Measurements from ENCODE around the gene TBL3. TPM values are rescaled to one million over a fixed set of nuclear protein-coding genes. Genes with fewer than 3 reads are reported as not detected.

The TBL3 gene
- total RNA-seq, 4 donors from 2014 or later, result 4.1 to 46.6 (median 27.4) TPM

GRCh38 chr16:2024032-2024420, 52.2 kb downstream of the TBL3 start:
- Histone ChIP-seq H3K36me3 (no peaks in the 10 kb centered on the region), H3K9me3 (no peaks in the 10 kb centered on the region), H3K4me3 (no peak overlapping the region), H3K27ac (peak overlapping the region; percentile 58 to 67), H3K27me3 (peaks cover 0 to 9% of the 10 kb centered on the region in 2 donors), H3K4me1 (peaks cover 0 to 18% of the 10 kb centered on the region in 2 donors)
- TF ChIP-seq CTCF (IDR thresholded peaks at IDR 0.05) (no peak), POLR2A (IDR thresholded peaks at IDR 0.05) (no peak)
- no peak for DNase-seq
- intact Hi-C loops (cut with DNase I; ENCODE audit: low total_unique reads), result loop anchor here (5.0 kb wide), 1 partner anchor 118 kb away; no protein-coding TSS in a partner anchor

GRCh38 chr16:2025251-2025650, 53.4 kb downstream of the TBL3 start:
- H3K9me3 ChIP-seq, result no peaks in the 10 kb centered on the region
- no peak overlapping the region for H3K4me3 ChIP-seq
- peaks cover 0 to 5% of the 10 kb centered on the region in 2 donors for H3K27me3 ChIP-seq
- no peak for DNase-seq
- intact Hi-C loops (cut with DNase I; ENCODE audit: low total_unique reads), result no loop called here
- peaks cover 0 to 11% of the 10 kb centered on the region in 2 donors for H3K4me1 ChIP-seq
- no peaks in the 10 kb centered on the region for H3K36me3 ChIP-seq
- no peak for TF ChIP-seq POLR2A (IDR thresholded peaks at IDR 0.05)
- TF ChIP-seq CTCF (IDR thresholded peaks at IDR 0.05), result no peak
- H3K27ac ChIP-seq, result no peak overlapping the region

- H3K4me3 ChIP-seq, result peak overlapping the region; percentile 20 to 25
- H3K27ac ChIP-seq, result peak overlapping the region; percentile 62 to 79
- no peaks in the 10 kb centered on the region for H3K27me3 ChIP-seq
- intact Hi-C loops (cut with DNase I; ENCODE audit: low total_unique reads), result no loop called here
- peaks cover 0 to 6% of the 10 kb centered on the region in 2 donors for H3K4me1 ChIP-seq
- H3K36me3 ChIP-seq, result no peaks in the 10 kb centered on the region
- no peaks in the 10 kb centered on the region for H3K9me3 ChIP-seq
- TF ChIP-seq POLR2A (IDR thresholded peaks at IDR 0.05), result no peak
- TF ChIP-seq CTCF (IDR thresholded peaks at IDR 0.05), result no peak
- no peak for DNase-seq
Observed at GRCh38 chr16:2025878-2026460, 54.1 kb downstream of the TBL3 start.

- no peak for TF ChIP-seq POLR2A (IDR thresholded peaks at IDR 0.05)
- no peak for TF ChIP-seq CTCF (IDR thresholded peaks at IDR 0.05)
- Histone ChIP-seq H3K4me1 (peaks cover 0 to 6% of the 10 kb centered on the region in 2 donors), H3K9me3 (no peaks in the 10 kb centered on the region), H3K36me3 (no peaks in the 10 kb centered on the region), H3K4me3 (peak within 1 kb of the TSS; percentile 32 to 56), H3K27me3 (no peaks in the 10 kb centered on the region), H3K27ac (peak within 1 kb of the TSS; percentile 69 to 79)
- intact Hi-C loops (cut with DNase I; ENCODE audit: low total_unique reads), result no loop called here
- DNase-seq, result peak in 1 of 2 donors; percentile 48
Observed at GRCh38 chr16:2026461-2027023, 54.7 kb downstream of the TBL3 start, which contains the start of gene NHERF2. NHERF2 (plus strand) TSS chr16:2026902; CDS start chr16:2027006, 104 bp downstream.

All from uterus (tissue), 4 donors.